ENCODE measurements around the gene CIDEB.

CIDEB gene

DNA sequence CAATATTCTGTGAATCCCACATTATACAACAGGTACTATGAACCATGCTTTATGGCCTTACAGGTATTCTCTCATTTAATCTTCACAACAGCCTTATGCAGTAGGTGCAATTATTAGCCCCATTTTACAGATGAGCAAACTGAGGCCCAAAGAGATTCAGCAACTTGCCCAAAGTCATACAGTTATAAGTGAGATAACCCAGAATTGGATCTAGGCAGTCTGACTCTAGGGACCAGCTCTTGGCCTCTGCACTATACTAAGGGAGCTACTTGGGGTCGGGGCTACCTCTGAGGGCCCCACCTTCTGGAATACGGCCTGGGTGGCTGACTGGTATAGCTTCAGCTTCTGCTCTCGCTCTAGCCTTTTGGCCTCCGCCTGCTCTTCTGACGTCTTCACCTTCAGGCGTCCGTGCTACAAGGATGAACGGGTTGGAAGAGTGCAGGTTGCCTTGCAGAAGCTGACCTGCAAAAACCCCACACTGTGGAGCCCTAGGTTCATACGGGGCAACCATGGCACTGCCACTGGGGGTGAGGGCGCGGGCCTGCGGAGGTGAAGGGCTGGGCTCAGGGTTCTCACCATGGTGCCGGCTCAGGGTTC lies 37.1 kb downstream of the CIDEB start:
- H3K36me3 ChIP-seq (ENCODE audit: control insufficient read depth, insufficient read depth, low read length), result no peaks in the 10 kb centered on the region
- H3K4me1 ChIP-seq (ENCODE audit: control insufficient read depth, insufficient read depth, low read length), result no peaks in the 10 kb centered on the region
- no peaks in the 10 kb centered on the region for H3K27me3 ChIP-seq (ENCODE audit: control insufficient read depth, insufficient read depth, low read length, poor library complexity, severe bottlenecking)
- peak overlapping the region; percentile 70 for H3K4me3 ChIP-seq (ENCODE audit: insufficient read depth, low read depth, low read length)
- 26 to 27% methylated on average over 13 of the region's 13 CpGs for WGBS, 2 experiments
- H3K27ac ChIP-seq (ENCODE audit: insufficient read depth, low read depth, low read length, poor library complexity, severe bottlenecking), result peak overlapping the region; percentile 81
- H3K9me3 ChIP-seq (ENCODE audit: control insufficient read depth, low read length), result no peaks in the 10 kb centered on the region

GRCh38 chr14:24269910-24270536 lies 37.8 kb downstream of the CIDEB start:
- Histone ChIP-seq H3K4me1 (ENCODE audit: control insufficient read depth, insufficient read depth, low read length) (no peaks in the 10 kb centered on the region), H3K36me3 (ENCODE audit: control insufficient read depth, insufficient read depth, low read length) (no peaks in the 10 kb centered on the region), H3K27me3 (ENCODE audit: control insufficient read depth, insufficient read depth, low read length, poor library complexity, severe bottlenecking) (no peaks in the 10 kb centered on the region), H3K9me3 (ENCODE audit: control insufficient read depth, low read length) (no peaks in the 10 kb centered on the region), H3K4me3 (ENCODE audit: insufficient read depth, low read depth, low read length) (no peak overlapping the region), H3K27ac (ENCODE audit: insufficient read depth, low read depth, low read length, poor library complexity, severe bottlenecking) (no peak overlapping the region)
- 95 to 97% methylated on average over 14 of the region's 14 CpGs for WGBS, 2 experiments

GRCh38 chr14:24269368-24269767 lies 38.4 kb downstream of the CIDEB start:
- Histone ChIP-seq H3K4me3 (ENCODE audit: insufficient read depth, low read depth, low read length) (no peak overlapping the region), H3K27ac (ENCODE audit: insufficient read depth, low read depth, low read length, poor library complexity, severe bottlenecking) (no peak overlapping the region), H3K9me3 (ENCODE audit: control insufficient read depth, low read length) (no peaks in the 10 kb centered on the region), H3K36me3 (ENCODE audit: control insufficient read depth, insufficient read depth, low read length) (no peaks in the 10 kb centered on the region), H3K27me3 (ENCODE audit: control insufficient read depth, insufficient read depth, low read length, poor library complexity, severe bottlenecking) (no peaks in the 10 kb centered on the region), H3K4me1 (ENCODE audit: control insufficient read depth, insufficient read depth, low read length) (no peaks in the 10 kb centered on the region)
- 94 to 95% methylated on average over 8 of the region's 8 CpGs for WGBS, 2 experiments

DNA sequence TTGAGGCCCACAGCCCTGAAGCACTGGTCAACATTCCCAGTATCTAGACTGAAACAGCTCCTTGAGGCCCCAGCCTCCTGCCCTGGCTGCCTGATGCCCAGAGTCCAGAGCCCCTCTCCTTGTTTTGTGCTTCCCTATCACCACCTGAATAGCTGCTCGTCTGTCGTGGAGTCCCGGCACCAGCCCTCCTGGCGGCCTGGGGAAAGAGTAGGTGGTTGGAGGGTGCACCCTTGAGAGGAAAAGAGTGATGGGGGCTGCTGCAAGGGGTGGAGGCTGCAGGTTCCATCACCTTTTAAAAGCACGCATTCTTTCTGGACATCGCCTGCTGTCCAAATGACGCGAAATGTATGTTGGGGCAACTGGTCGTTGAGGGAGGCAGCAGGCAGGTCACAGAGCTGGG lies 39.6 kb downstream of the CIDEB start:
- no peaks in the 10 kb centered on the region for H3K36me3 ChIP-seq (ENCODE audit: control insufficient read depth, insufficient read depth, low read length)
- no peaks in the 10 kb centered on the region for H3K9me3 ChIP-seq (ENCODE audit: control insufficient read depth, low read length)
- WGBS, 2 experiments, result 93 to 96% methylated on average over 9 of the region's 9 CpGs
- no peak overlapping the region for H3K4me3 ChIP-seq (ENCODE audit: insufficient read depth, low read depth, low read length)
- H3K27me3 ChIP-seq (ENCODE audit: control insufficient read depth, insufficient read depth, low read length, poor library complexity, severe bottlenecking), result no peaks in the 10 kb centered on the region
- no peak overlapping the region for H3K27ac ChIP-seq (ENCODE audit: insufficient read depth, low read depth, low read length, poor library complexity, severe bottlenecking)
- H3K4me1 ChIP-seq (ENCODE audit: control insufficient read depth, insufficient read depth, low read length), result no peaks in the 10 kb centered on the region

DNA sequence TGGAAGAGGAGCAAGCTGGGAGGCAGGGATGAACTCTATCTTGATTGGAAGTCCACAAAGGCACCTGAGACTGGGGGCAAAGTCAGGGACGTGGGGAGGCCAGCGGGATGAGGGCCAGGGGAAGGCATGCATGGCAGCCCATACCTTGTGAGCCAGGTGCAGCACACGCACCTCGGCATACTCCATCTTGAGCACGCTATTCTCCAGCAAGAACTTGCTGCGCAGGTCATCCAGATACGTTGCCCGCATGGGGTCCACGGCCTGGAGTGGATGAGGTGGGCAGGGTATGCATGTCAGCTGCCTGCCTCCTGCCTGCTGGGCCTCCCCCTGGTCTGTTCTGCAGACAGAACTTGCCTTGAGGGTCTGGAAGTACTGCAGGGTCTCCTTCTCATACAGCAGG lies 40.3 kb downstream of the CIDEB start:
- Histone ChIP-seq H3K4me3 (ENCODE audit: insufficient read depth, low read depth, low read length) (no peak overlapping the region), H3K27ac (ENCODE audit: insufficient read depth, low read depth, low read length, poor library complexity, severe bottlenecking) (no peak overlapping the region), H3K9me3 (ENCODE audit: control insufficient read depth, low read length) (no peaks in the 10 kb centered on the region), H3K36me3 (ENCODE audit: control insufficient read depth, insufficient read depth, low read length) (no peaks in the 10 kb centered on the region), H3K27me3 (ENCODE audit: control insufficient read depth, insufficient read depth, low read length, poor library complexity, severe bottlenecking) (no peaks in the 10 kb centered on the region), H3K4me1 (ENCODE audit: control insufficient read depth, insufficient read depth, low read length) (no peaks in the 10 kb centered on the region)
- WGBS, 2 experiments, result 94 to 95% methylated on average over 9 of the region's 9 CpGs

DNA sequence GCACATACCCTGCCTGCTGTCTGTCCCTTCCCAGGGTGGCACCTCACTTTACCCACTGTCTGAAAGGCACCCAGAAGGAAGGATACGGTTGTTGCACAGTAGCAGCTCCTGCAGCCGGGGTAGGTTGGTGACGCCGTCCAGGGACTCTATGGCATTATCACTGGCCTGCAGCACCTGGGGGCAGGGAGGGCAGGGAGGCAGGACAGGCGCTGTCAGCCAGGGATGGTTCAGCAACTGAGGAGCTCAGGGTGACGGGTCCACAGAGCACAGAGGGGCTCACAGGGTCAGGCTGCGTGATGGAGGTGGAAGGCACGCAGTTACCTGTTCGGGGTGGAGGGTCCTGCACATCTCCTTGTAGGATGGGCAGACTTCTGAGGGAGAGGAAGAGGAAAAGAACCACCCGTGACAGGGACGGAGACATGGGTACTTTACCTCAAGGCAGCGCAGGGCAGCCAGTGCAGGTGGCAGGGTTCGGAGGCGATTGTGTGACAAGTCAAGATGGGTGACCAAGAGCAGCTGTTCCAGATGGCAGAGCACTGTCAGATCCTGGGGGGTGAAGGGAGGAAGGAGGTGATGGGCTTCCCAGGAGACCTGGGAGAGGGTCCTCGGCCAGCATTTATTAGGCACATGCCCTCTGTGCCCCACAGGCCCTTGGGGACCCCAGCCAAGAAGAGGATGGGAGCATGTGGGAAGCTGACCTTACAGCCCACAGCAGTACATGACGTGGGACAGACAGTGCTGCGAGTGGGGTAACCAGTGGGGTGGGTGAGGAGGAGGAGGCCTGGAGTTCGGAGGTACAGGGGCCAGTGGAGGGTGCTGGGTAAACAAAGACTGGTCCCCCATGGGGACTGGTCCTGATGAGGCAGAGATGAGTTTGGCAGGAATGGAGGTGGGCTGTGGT lies 41.2 kb downstream of the CIDEB start:
- H3K9me3 ChIP-seq (ENCODE audit: control insufficient read depth, low read length), result no peaks in the 10 kb centered on the region
- no peak overlapping the region for H3K4me3 ChIP-seq (ENCODE audit: insufficient read depth, low read depth, low read length)
- H3K27me3 ChIP-seq (ENCODE audit: control insufficient read depth, insufficient read depth, low read length, poor library complexity, severe bottlenecking), result no peaks in the 10 kb centered on the region
- no peaks in the 10 kb centered on the region for H3K36me3 ChIP-seq (ENCODE audit: control insufficient read depth, insufficient read depth, low read length)
- no peak overlapping the region for H3K27ac ChIP-seq (ENCODE audit: insufficient read depth, low read depth, low read length, poor library complexity, severe bottlenecking)
- no peaks in the 10 kb centered on the region for H3K4me1 ChIP-seq (ENCODE audit: control insufficient read depth, insufficient read depth, low read length)
- WGBS, 2 experiments, result 93 to 94% methylated on average over 18 of the region's 18 CpGs

- no peak overlapping the region for H3K4me3 ChIP-seq (ENCODE audit: insufficient read depth, low read depth, low read length)
- H3K4me1 ChIP-seq (ENCODE audit: control insufficient read depth, insufficient read depth, low read length), result no peaks in the 10 kb centered on the region
- H3K36me3 ChIP-seq (ENCODE audit: control insufficient read depth, insufficient read depth, low read length), result no peaks in the 10 kb centered on the region
- 88 to 89% methylated on average over 6 of the region's 6 CpGs for WGBS, 2 experiments
- no peaks in the 10 kb centered on the region for H3K27me3 ChIP-seq (ENCODE audit: control insufficient read depth, insufficient read depth, low read length, poor library complexity, severe bottlenecking)
- H3K27ac ChIP-seq (ENCODE audit: insufficient read depth, low read depth, low read length, poor library complexity, severe bottlenecking), result no peak overlapping the region
- no peaks in the 10 kb centered on the region for H3K9me3 ChIP-seq (ENCODE audit: control insufficient read depth, low read length)
These were observed 43.5 kb downstream of the CIDEB start for GRCh38 chr14:24264298-24264697.

DNA sequence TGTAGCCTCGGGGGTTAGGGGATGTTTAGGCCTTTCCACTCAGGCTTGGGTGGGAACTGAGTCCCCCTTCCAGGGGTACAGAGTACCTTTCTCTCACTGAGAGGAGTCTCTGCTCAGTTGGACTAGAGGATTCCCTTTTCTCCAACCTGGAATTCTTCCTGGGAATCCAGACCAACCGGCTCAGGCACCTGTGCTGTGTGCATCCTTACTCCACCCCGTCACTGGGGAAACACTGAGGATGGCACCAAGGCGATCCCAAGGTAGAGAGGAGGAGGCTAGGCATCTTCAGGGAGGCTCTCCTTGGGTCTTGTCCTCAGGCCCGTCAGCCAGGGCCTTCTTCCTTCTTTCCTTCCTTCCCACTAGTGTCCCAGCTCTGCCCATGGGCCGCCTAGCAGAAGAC lies 43.9 kb downstream of the CIDEB start:
- 84 to 92% methylated on average over 6 of the region's 6 CpGs for WGBS, 2 experiments
- H3K4me3 ChIP-seq (ENCODE audit: insufficient read depth, low read depth, low read length), result no peak overlapping the region
- no peaks in the 10 kb centered on the region for H3K4me1 ChIP-seq (ENCODE audit: control insufficient read depth, insufficient read depth, low read length)
- no peaks in the 10 kb centered on the region for H3K9me3 ChIP-seq (ENCODE audit: control insufficient read depth, low read length)
- no peaks in the 10 kb centered on the region for H3K36me3 ChIP-seq (ENCODE audit: control insufficient read depth, insufficient read depth, low read length)
- no peak overlapping the region for H3K27ac ChIP-seq (ENCODE audit: insufficient read depth, low read depth, low read length, poor library complexity, severe bottlenecking)
- no peaks in the 10 kb centered on the region for H3K27me3 ChIP-seq (ENCODE audit: control insufficient read depth, insufficient read depth, low read length, poor library complexity, severe bottlenecking)

GRCh38 chr14:24262821-24263733 lies 44.7 kb downstream of the CIDEB start, which contains the start of gene TGM1:
Gene TGM1 (minus strand): TSS chr14:24263177. CDS start chr14:24262352, 825 bp downstream.
- 82 to 84% methylated on average over 14 of the region's 14 CpGs for WGBS, 2 experiments
- H3K9me3 ChIP-seq (ENCODE audit: control insufficient read depth, low read length), result no peaks in the 10 kb centered on the region
- no peak within 1 kb of the TSS for H3K4me3 ChIP-seq (ENCODE audit: insufficient read depth, low read depth, low read length)
- H3K27me3 ChIP-seq (ENCODE audit: control insufficient read depth, insufficient read depth, low read length, poor library complexity, severe bottlenecking), result no peaks in the 10 kb centered on the region
- no peaks in the 10 kb centered on the region for H3K4me1 ChIP-seq (ENCODE audit: control insufficient read depth, insufficient read depth, low read length)
- no peak within 1 kb of the TSS for H3K27ac ChIP-seq (ENCODE audit: insufficient read depth, low read depth, low read length, poor library complexity, severe bottlenecking)
- no peaks in the 10 kb centered on the region for H3K36me3 ChIP-seq (ENCODE audit: control insufficient read depth, insufficient read depth, low read length)
